ENCODE measurements around the gene FARP1. TPM values are rescaled to one million over a fixed set of nuclear protein-coding genes. Genes with fewer than 3 reads are reported as not detected.

FARP1 gene
- total RNA-seq, 2 experiments from 2014 or later = not detected

DNA sequence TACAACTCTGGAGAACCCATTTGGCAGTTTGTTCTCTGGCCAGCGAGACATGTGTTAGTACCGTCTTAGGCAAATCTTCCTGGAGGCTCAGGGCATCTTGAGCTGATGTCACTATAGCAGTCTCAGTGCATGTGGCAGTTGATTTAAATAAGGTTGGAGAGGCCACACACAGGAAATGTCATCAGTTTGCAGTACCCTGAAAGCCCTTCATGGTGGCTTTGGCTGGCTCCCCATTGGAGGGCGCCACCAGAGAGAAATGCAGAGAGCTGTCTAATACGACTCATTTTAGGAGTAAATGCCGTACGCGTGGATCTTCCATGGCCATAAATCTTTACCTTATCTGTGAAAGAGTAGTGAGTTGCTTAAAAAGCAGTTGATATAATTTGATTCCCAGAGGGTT is 270.9 kb downstream of the FARP1 start:
- Histone ChIP-seq H4K20me1 (ENCODE audit: insufficient read depth, low read length) (no peaks in the 10 kb centered on the region), H3K4me3 (ENCODE audit: low read depth, low read length, poor library complexity, severe bottlenecking) (no peak overlapping the region), H3K27ac (ENCODE audit: low read depth, low read length, poor library complexity, severe bottlenecking) (no peak overlapping the region), H2AFZ (ENCODE audit: low read length) (no peak overlapping the region), H3K36me3 (ENCODE audit: insufficient read depth, low read length) (no peaks in the 10 kb centered on the region), H3K79me2 (ENCODE audit: insufficient read depth, low read depth, low read length) (no peaks in the 10 kb centered on the region), H3K4me1 (ENCODE audit: insufficient read depth, low read length, poor library complexity, severe bottlenecking) (no peaks in the 10 kb centered on the region), H3K4me2 (ENCODE audit: low read length) (no peak overlapping the region), H3K9me2 (ENCODE audit: insufficient read depth, low read length) (no peaks in the 10 kb centered on the region), H3K9me3 (ENCODE audit: low read length) (no peaks in the 10 kb centered on the region)
- BruUV-seq (replicated peaks) = no TSS peak
- TF ChIP-seq, protein P1, sequence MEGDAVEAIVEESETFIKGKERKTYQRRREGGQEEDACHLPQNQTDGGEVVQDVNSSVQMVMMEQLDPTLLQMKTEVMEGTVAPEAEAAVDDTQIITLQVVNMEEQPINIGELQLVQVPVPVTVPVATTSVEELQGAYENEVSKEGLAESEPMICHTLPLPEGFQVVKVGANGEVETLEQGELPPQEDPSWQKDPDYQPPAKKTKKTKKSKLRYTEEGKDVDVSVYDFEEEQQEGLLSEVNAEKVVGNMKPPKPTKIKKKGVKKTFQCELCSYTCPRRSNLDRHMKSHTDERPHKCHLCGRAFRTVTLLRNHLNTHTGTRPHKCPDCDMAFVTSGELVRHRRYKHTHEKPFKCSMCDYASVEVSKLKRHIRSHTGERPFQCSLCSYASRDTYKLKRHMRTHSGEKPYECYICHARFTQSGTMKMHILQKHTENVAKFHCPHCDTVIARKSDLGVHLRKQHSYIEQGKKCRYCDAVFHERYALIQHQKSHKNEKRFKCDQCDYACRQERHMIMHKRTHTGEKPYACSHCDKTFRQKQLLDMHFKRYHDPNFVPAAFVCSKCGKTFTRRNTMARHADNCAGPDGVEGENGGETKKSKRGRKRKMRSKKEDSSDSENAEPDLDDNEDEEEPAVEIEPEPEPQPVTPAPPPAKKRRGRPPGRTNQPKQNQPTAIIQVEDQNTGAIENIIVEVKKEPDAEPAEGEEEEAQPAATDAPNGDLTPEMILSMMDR (conservative IDR thresholded peaks at IDR 0.05; ENCODE audit: low read length) = 0 out of 2 replicates have a peak, but pooled peaks have one; percentile 11
- TF ChIP-seq EZH2phosphoT487 (IDR thresholded peaks at IDR 0.05; ENCODE audit: borderline replicate concordance, low read depth, low read length) = no peak
- no peak for DNase-seq (ENCODE audit: low spot score)
- intact Hi-C loops (cut with micrococcal nuclease; ENCODE audit: unreplicated experiment) = no loop called here
- POLR2A ChIA-PET = no interaction called here
- CTCF ChIA-PET (ENCODE audit: unreplicated experiment) = interaction anchor here (0.5 kb wide), 1 partner anchor 258 kb away, joined by 4 read pairs; no protein-coding TSS in a partner anchor

DNA sequence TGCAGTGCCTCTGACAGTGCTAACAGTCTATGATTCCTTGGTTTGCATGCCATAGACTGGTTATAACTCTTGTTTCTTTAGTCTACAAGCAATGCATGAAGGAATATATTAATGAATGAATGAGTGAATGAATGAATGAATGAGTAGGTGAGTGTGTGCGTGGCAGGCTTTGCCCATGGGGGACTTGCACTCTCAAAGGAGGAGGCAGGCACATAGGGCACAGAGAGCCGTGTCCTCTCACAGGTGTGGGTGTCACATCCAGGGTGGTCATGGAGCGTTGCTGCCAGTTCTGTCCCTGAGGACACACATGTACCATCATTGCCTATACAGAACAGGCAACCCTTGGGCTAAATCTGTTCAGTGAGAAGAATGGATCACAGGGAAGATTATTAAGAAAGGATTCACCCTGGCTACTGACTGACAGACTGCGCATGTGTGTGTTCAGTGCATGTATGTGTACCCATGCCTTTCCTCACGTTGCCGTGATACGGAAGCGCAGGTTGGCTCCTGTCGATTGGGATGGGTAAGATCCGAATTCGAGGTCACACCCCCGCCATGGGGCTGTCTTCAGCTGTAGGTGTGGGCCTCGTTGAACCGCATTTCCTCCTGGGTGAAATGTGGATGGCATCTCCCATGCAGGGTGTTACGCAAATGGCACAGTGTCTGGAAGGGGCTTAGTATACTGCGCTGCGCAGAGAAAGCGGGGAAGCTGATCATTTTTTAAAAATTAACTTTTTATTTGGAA is 272.6 kb downstream of the FARP1 start:
- Histone ChIP-seq H3K36me3 (ENCODE audit: insufficient read depth, low read length) (no peaks in the 10 kb centered on the region), H3K4me2 (ENCODE audit: low read length) (no peak overlapping the region), H3K79me2 (ENCODE audit: insufficient read depth, low read depth, low read length) (no peaks in the 10 kb centered on the region), H2AFZ (ENCODE audit: low read length) (no peak overlapping the region), H3K4me3 (ENCODE audit: low read depth, low read length, poor library complexity, severe bottlenecking) (no peak overlapping the region), H3K27ac (ENCODE audit: low read depth, low read length, poor library complexity, severe bottlenecking) (no peak overlapping the region), H4K20me1 (ENCODE audit: insufficient read depth, low read length) (no peaks in the 10 kb centered on the region), H3K4me1 (ENCODE audit: insufficient read depth, low read length, poor library complexity, severe bottlenecking) (no peaks in the 10 kb centered on the region), H3K9me3 (ENCODE audit: low read length) (no peaks in the 10 kb centered on the region), H3K9me2 (ENCODE audit: insufficient read depth, low read length) (no peaks in the 10 kb centered on the region)
- BruUV-seq (replicated peaks) = no TSS peak
- intact Hi-C loops (cut with micrococcal nuclease; ENCODE audit: unreplicated experiment) = no loop called here
- ChIA-PET POLR2A (no interaction called here), CTCF (ENCODE audit: unreplicated experiment) (no interaction called here)
- TF ChIP-seq, protein P1 (conservative IDR thresholded peaks at IDR 0.05; ENCODE audit: low read length) = no peak
- TF ChIP-seq EZH2phosphoT487 (IDR thresholded peaks at IDR 0.05; ENCODE audit: borderline replicate concordance, low read depth, low read length) = no peak
- no peak for DNase-seq (ENCODE audit: low spot score)

DNA sequence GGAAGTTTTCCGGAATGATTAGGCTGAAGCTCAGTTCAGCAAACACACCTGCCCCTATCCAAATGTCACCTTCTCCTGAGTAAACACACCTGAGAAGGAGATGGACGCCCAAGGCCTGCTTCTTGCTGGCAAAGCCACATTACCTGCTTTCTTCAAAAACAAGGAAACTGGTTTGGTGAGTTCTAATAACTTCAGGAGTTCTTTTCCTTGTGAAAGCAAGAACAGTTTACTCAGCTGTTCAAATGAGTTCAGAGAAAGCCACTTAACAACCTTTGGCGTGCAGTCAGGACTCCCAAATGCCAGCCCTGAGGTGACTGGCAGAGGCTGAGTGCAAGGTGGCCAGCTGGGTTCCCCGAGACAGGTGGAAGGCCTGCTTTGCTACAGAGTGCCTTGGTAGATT is 273.5 kb downstream of the FARP1 start:
- DNase-seq (ENCODE audit: low spot score) = no peak
- intact Hi-C loops (cut with micrococcal nuclease; ENCODE audit: unreplicated experiment) = no loop called here
- no peaks in the 10 kb centered on the region for H4K20me1 ChIP-seq (ENCODE audit: insufficient read depth, low read length)
- no peaks in the 10 kb centered on the region for H3K9me3 ChIP-seq (ENCODE audit: low read length)
- POLR2A ChIA-PET = no interaction called here
- H3K4me3 ChIP-seq (ENCODE audit: low read depth, low read length, poor library complexity, severe bottlenecking) = no peak overlapping the region
- H3K27ac ChIP-seq (ENCODE audit: low read depth, low read length, poor library complexity, severe bottlenecking) = no peak overlapping the region
- H2AFZ ChIP-seq (ENCODE audit: low read length) = no peak overlapping the region
- H3K4me1 ChIP-seq (ENCODE audit: insufficient read depth, low read length, poor library complexity, severe bottlenecking) = no peaks in the 10 kb centered on the region
- CTCF ChIA-PET (ENCODE audit: unreplicated experiment) = no interaction called here
- H3K9me2 ChIP-seq (ENCODE audit: insufficient read depth, low read length) = no peaks in the 10 kb centered on the region
- H3K36me3 ChIP-seq (ENCODE audit: insufficient read depth, low read length) = no peaks in the 10 kb centered on the region
- H3K4me2 ChIP-seq (ENCODE audit: low read length) = no peak overlapping the region
- no peaks in the 10 kb centered on the region for H3K79me2 ChIP-seq (ENCODE audit: insufficient read depth, low read depth, low read length)
- no TSS peak for BruUV-seq (replicated peaks)
- TF ChIP-seq, protein P1 (conservative IDR thresholded peaks at IDR 0.05; ENCODE audit: low read length) = no peak
- TF ChIP-seq EZH2phosphoT487 (IDR thresholded peaks at IDR 0.05; ENCODE audit: borderline replicate concordance, low read depth, low read length) = no peak
